B cell (primary cell): ENCODE results near the gene HEYL. TPM values are rescaled to one million over a fixed set of nuclear protein-coding genes. Genes with fewer than 3 reads are reported as not detected.
A peak's percentile ranks its signal among the peaks of the same experiment; 100 is the strongest.

Experiments
- ATAC-seq: fragments of 200-7000 bp; cut with Tn5 transposase; one replicate; pipeline ENCODE4 v1.10.0; 2021; ENCODE audit warnings: low read depth, mild to moderate bottlenecking, moderate number of reproducible peaks, moderate library complexity
- CTCF ChIA-PET: fragments of 350-600 bp; sonication (Branson Sonifier 250); formaldehyde crosslinking; loops from one replicate; lab custom pipeline; 2021; ENCODE audit warnings: antibody characterized with exemption, inconsistent platforms; lab: Charles Lee
- POLR2A ChIA-PET: fragments of 350-600 bp; sonication (Branson Sonifier 250); formaldehyde crosslinking; loops from one replicate; lab custom pipeline; 2021; ENCODE audit warnings: antibody characterized with exemption; lab: Charles Lee
- DNase-seq: peaks from one replicate; pipeline ENCODE4 v3.0.0; 2013
- H2AFZ ChIP-seq: 2 replicates; pipeline ENCODE4 v1.6.1; 2012; ENCODE audit warnings: mild to moderate bottlenecking, low read depth, low read length; ENCODE audit not compliant: insufficient read depth, poor library complexity, severe bottlenecking
- H3K27ac ChIP-seq, 2 donors: 1 replicate in 1 of 2; 2 replicates in 1 of 2; pipeline ENCODE4 v1.5.1; 2012 to 2013; ENCODE audit warnings: low read length in 2 of 2, mild to moderate bottlenecking in 2 of 2, moderate library complexity in 1 of 2
- H3K27me3 ChIP-seq, 4 experiments: fragments of 200-600 bp in 1 of 4; sonication (generic) in 1 of 4; replicated peaks in 1 of 4; 1 replicate in 2 of 4; 2 replicates in 2 of 4; pipeline versions ENCODE4 v1.6.1 to v1.7.0; 2013 to 2016; ENCODE audit warnings: low read length in 3 of 4, mild to moderate bottlenecking in 2 of 4, mixed read lengths in 1 of 4, moderate library complexity in 1 of 4; ENCODE audit not compliant: insufficient read depth in 4 of 4, control insufficient read depth in 3 of 4; ENCODE audit errors: control extremely low read depth in 1 of 4
- H3K36me3 ChIP-seq, 2 experiments: replicated peaks in 1 of 2; 1 replicate in 1 of 2; 2 replicates in 1 of 2; pipeline versions ENCODE4 v1.6.1 to v1.7.1; 2013; ENCODE audit warnings: low read length in 1 of 2; ENCODE audit not compliant: insufficient read depth in 2 of 2, control insufficient read depth in 1 of 2; ENCODE audit errors: control extremely low read depth in 1 of 2, extremely low read depth in 1 of 2
- H3K4me1 ChIP-seq, 2 donors: fragments of 200-600 bp in 1 of 2; sonication (generic) in 1 of 2; 1 replicate in 1 of 2; 2 replicates in 1 of 2; pipeline versions ENCODE4 v1.5.1 to v1.6.1; 2013 to 2017; ENCODE audit warnings: low read length in 2 of 2; ENCODE audit not compliant: control insufficient read depth in 2 of 2, insufficient read depth in 2 of 2
- H3K4me2 ChIP-seq: replicated peaks from 2 replicates; pipeline ENCODE3; 2012; ENCODE audit warnings: mild to moderate bottlenecking, low read depth, low read length; ENCODE audit not compliant: poor library complexity, severe bottlenecking
- H3K4me3 ChIP-seq, 5 experiments: fragments of 200-600 bp in 1 of 5; sonication (generic) in 1 of 5; 1 replicate in 3 of 5; 2 replicates in 2 of 5; pipeline versions ENCODE4 v1.5.1 to v1.7.0; 2011 to 2016; ENCODE audit warnings: low read length in 4 of 5, mild to moderate bottlenecking in 4 of 5, low read depth in 2 of 5, control low read depth in 1 of 5, moderate library complexity in 1 of 5; ENCODE audit not compliant: insufficient read depth in 1 of 5; ENCODE audit errors: control extremely low read depth in 1 of 5, extremely low read depth in 1 of 5
- H3K79me2 ChIP-seq: fragments of 200-600 bp; sonication (generic); one replicate; pipeline ENCODE4 v1.6.0; 2016; ENCODE audit warnings: low read length; ENCODE audit not compliant: control insufficient read depth, insufficient read depth
- H3K9ac ChIP-seq: fragments of 200-600 bp; sonication (generic); 2 replicates; pipeline ENCODE4 v1.6.1; 2017; ENCODE audit warnings: mild to moderate bottlenecking, low read length, moderate library complexity
- H3K9me3 ChIP-seq, 3 donors: one replicate each; pipeline versions ENCODE4 v1.6.1 to v1.7.1; 2013; ENCODE audit warnings: low read length in 2 of 3; ENCODE audit not compliant: control insufficient read depth in 2 of 3, insufficient read depth in 1 of 3; ENCODE audit errors: control extremely low read depth in 1 of 3
- H4K20me1 ChIP-seq: 2 replicates; pipeline ENCODE4 v1.6.0; 2012; ENCODE audit warnings: mild to moderate bottlenecking, low read length; ENCODE audit not compliant: insufficient read depth, control insufficient read depth, poor library complexity, severe bottlenecking
- H3K27ac Mint-ChIP-seq: one replicate; pipeline ENCODE4 v1.8.0; 2021; ENCODE audit warnings: mixed read lengths
- H3K27me3 Mint-ChIP-seq: one replicate; pipeline ENCODE4 v1.8.0; 2021; ENCODE audit warnings: mixed read lengths
- H3K4me1 Mint-ChIP-seq: one replicate; pipeline ENCODE4 v1.8.0; 2021; ENCODE audit warnings: mixed read lengths
- H3K4me3 Mint-ChIP-seq: one replicate; pipeline ENCODE4 v1.8.0; 2021; ENCODE audit warnings: mixed read lengths
- H3K9me3 Mint-ChIP-seq: one replicate; pipeline ENCODE4 v1.8.0; 2022; ENCODE audit warnings: mixed read lengths; ENCODE audit not compliant: insufficient read depth
- CTCF ChIP-seq: fragments of 200-600 bp; IDR thresholded peaks from one replicate; pipeline ENCODE4 v1.8.0; 2022; ENCODE audit warnings: antibody characterized with exemption, mild to moderate bottlenecking
- EZH2 ChIP-seq: IDR thresholded peaks from 2 replicates; pipeline ENCODE4 v1.6.1; 2012; ENCODE audit warnings: borderline replicate concordance, low read depth, mild to moderate bottlenecking, moderate library complexity, low read length; ENCODE audit not compliant: insufficient read depth, poor library complexity, severe bottlenecking
- WGBS: methylation state at CpG from one replicate; pipeline ENCODE4 v1.1.5; 2013; ENCODE audit warnings: missing lambda C conversion rate; ENCODE audit not compliant: insufficient coverage; 5-methylcytosine and 5-hydroxymethylcytosine counted together
- intact Hi-C: fragments of 100-400 bp; cut with micrococcal nuclease; formaldehyde crosslinking; loops from one replicate; pipeline ENCODE4 v1.10.0; 2022
- polyA plus RNA-seq: library from polyadenylated mRNA; depleted of rRNA; stranded (reverse); fragments of >200 nt; gene quantifications from 2 replicates; pipeline ENCODE4 v1.2.3, GENCODE V29; 2012
- total RNA-seq, 2 donors: library from RNA; stranded (reverse); fragments of 120-200 nt in 1 of 2; gene quantifications; 1 replicate in 1 of 2; 2 replicates in 1 of 2; pipeline versions ENCODE4 v1.2.3 to v1.2.4, GENCODE V29; 2013 to 2022

Gene HEYL
- total and polyA plus RNA-seq, 2 donors (not counting 1 experiment from before 2014, with no cell fraction given) = 0.12 TPM; not detected in 1

- 42% methylated on average over 42 of the region's 42 CpGs for WGBS
- H2AFZ ChIP-seq = peak overlapping the region; percentile 65
Measured at GRCh38 chr1:39609618-39610331, 29.7 kb downstream of the HEYL start.

More at GRCh38 chr1:39609618-39610331, 29.7 kb downstream of the HEYL start:
- DNase-seq (peak; percentile 79), ATAC-seq (peak; percentile 72)
- H3K9ac ChIP-seq = no peak overlapping the region
- H3K27ac ChIP-seq = no peak overlapping the region
- TF ChIP-seq CTCF (peak; percentile 76), EZH2 (no peak)
- no peaks in the 10 kb centered on the region for H4K20me1 ChIP-seq
- Mint-ChIP-seq H3K4me1 (peaks cover 10% of the 10 kb centered on the region), H3K9me3 (no peaks in the 10 kb centered on the region), H3K27me3 (peaks cover 11% of the 10 kb centered on the region), H3K27ac (no peak overlapping the region), H3K4me3 (no peak overlapping the region)
- H3K36me3 ChIP-seq = no peaks in the 10 kb centered on the region
- H3K79me2 ChIP-seq = no peaks in the 10 kb centered on the region
- H3K27me3 ChIP-seq = peaks cover 0 to 8% (median 0%) of the 10 kb centered on the region in 4 experiments
- intact Hi-C loops = loop anchor here (10.0 kb wide), 1 partner anchor 365 kb away; no protein-coding TSS in a partner anchor
- CTCF ChIA-PET = interaction anchor here (1.2 to 8.8 kb wide), 3 partner anchors 10 to 46 kb away, joined by 3 to 190 read pairs (median 10); partner anchors contain the start of gene PABPC4
- POLR2A ChIA-PET = no interaction called here
- no peak overlapping the region for H3K4me3 ChIP-seq
- H3K9me3 ChIP-seq = no peaks in the 10 kb centered on the region
- peak overlapping the region; percentile 34 for H3K4me2 ChIP-seq
- peaks cover 0 to 10% of the 10 kb centered on the region in 2 donors for H3K4me1 ChIP-seq
